HepG2 (cell line): Measurements from ENCODE around the gene IFNAR2. TPM values are rescaled to one million over a fixed set of nuclear protein-coding genes. Genes with fewer than 3 reads are reported as not detected.

Source experiments
- ATAC-seq: fragments of 200-7000 bp; cut with Tn5 transposase; 3 replicates; pipeline ENCODE4 v1.9.1; 2020; ENCODE audit warnings: mild to moderate bottlenecking, moderate library complexity
- BruUV-seq: library from RNA; stranded (reverse); fragments of 400-500 nt; replicated peaks from 2 replicates; lab custom pipeline; 2021; lab: Mats Ljungman, UMichigan
- CTCF ChIA-PET: fragments of 300-600 bp; formaldehyde crosslinking; extraction: SDS; loops from one replicate; lab custom pipeline; 2021; ENCODE audit warnings: low total read pairs, inconsistent platforms, low intra/inter-chr PET ratio; lab: Yijun Ruan, JAX
- POLR2A ChIA-PET: fragments of 350-600 bp; sonication (Branson Sonifier 250); formaldehyde crosslinking; loops from one replicate; lab custom pipeline; 2020; ENCODE audit warnings: antibody characterized with exemption, inconsistent platforms; lab: Yijun Ruan, JAX
- DNase-seq: peaks from one replicate; pipeline ENCODE4 v3.0.0-alpha.2; 2015; ENCODE audit warnings: low spot score
- FAIRE-seq: peaks from 3 replicates; lab custom pipeline; 2011; peaks lifted over from hg19 to GRCh38; lab: Jason Lieb, UNC
- H2AFZ ChIP-seq: one replicate; pipeline ENCODE4 v1.6.1; 2011; ENCODE audit warnings: low read length, inconsistent platforms
- H3K27ac ChIP-seq: fragments of 300-600 bp; 3 replicates; pipeline ENCODE4 v1.8.0; 2011; ENCODE audit warnings: mixed run types, mild to moderate bottlenecking, mixed read lengths, low read length, inconsistent platforms; ENCODE audit not compliant: insufficient read depth; ENCODE audit errors: extremely low read length
- H3K27me3 ChIP-seq, 2 experiments: fragments of 200-600 bp in 1 of 2; 2 replicates in 1 of 2; 3 replicates in 1 of 2; pipeline versions ENCODE4 v1.6.0 to v1.8.0; 2011; ENCODE audit warnings: low read length in 2 of 2, mild to moderate bottlenecking in 2 of 2, moderate library complexity in 2 of 2, inconsistent platforms in 1 of 2; ENCODE audit not compliant: insufficient read depth in 2 of 2, control insufficient read depth in 1 of 2
- H3K36me3 ChIP-seq, 2 experiments: fragments of 200-600 bp in 1 of 2; replicated peaks in 1 of 2; 2 replicates in 1 of 2; 3 replicates in 1 of 2; pipeline versions ENCODE4 v1.5.1 to v1.8.0; 2011; ENCODE audit warnings: low read length in 2 of 2, inconsistent platforms in 1 of 2; ENCODE audit not compliant: insufficient read depth in 2 of 2, control insufficient read depth in 1 of 2
- H3K4me1 ChIP-seq: 2 replicates; pipeline ENCODE4 v1.5.1; 2012; ENCODE audit warnings: low read length, inconsistent platforms; ENCODE audit not compliant: insufficient read depth
- H3K4me2 ChIP-seq: 2 replicates; pipeline ENCODE4 v1.6.0; 2011; ENCODE audit warnings: low read depth, low read length, inconsistent platforms
- H3K4me3 ChIP-seq, 3 experiments: fragments of 200-600 bp in 1 of 3; sonication (generic), shearing (Covaris generic) in 1 of 3; replicated peaks in 1 of 3; 2 replicates each; pipeline ENCODE4 v1.5.1; 2011 to 2016; ENCODE audit warnings: low read length in 3 of 3, inconsistent platforms in 2 of 3, low read depth in 2 of 3, mild to moderate bottlenecking in 2 of 3, control low read depth in 1 of 3, mixed read lengths in 1 of 3; ENCODE audit not compliant: insufficient read depth in 1 of 3
- H3K79me2 ChIP-seq: one replicate; pipeline ENCODE4 v1.6.1; 2011; ENCODE audit warnings: low read length, inconsistent platforms; ENCODE audit not compliant: insufficient read depth
- H3K9ac ChIP-seq: 2 replicates; pipeline ENCODE4 v1.6.0; 2011; ENCODE audit warnings: mild to moderate bottlenecking, low read depth, low read length, inconsistent platforms; ENCODE audit not compliant: insufficient read depth
- H3K9me3 ChIP-seq: 2 replicates; pipeline ENCODE4 v1.5.1; 2012; ENCODE audit warnings: mild to moderate bottlenecking, low read length
- H4K20me1 ChIP-seq: 2 replicates; pipeline ENCODE4 v1.6.0; 2011; ENCODE audit warnings: inconsistent platforms, mild to moderate bottlenecking, low read length, moderate library complexity; ENCODE audit not compliant: insufficient read depth
- DNMT3B ChIP-seq: conservative IDR thresholded peaks from 2 replicates; pipeline ENCODE4 v1.6.1; 2016; ENCODE audit warnings: missing biosample characterization, control low read depth
- FOXO1 ChIP-seq: sonication (generic); formaldehyde crosslinking; IDR thresholded peaks from 2 replicates; pipeline ENCODE4 v1.4.0; 2020; ENCODE audit warnings: missing genetic modification reagents
- NAIF1 ChIP-seq: sonication (generic); formaldehyde crosslinking; IDR thresholded peaks from 2 replicates; pipeline ENCODE4 v1.5.0; 2020; ENCODE audit warnings: mild to moderate bottlenecking, missing genetic modification reagents, borderline replicate concordance
- NFE2L2 ChIP-seq: fragments of 150-350 bp; IDR thresholded peaks from 2 replicates; pipeline ENCODE4 v1.6.1; 2014; ENCODE audit warnings: low read length
- TMF1 ChIP-seq: sonication (generic); formaldehyde crosslinking; IDR thresholded peaks from 2 replicates; pipeline ENCODE4 v1.8.1; 2022; ENCODE audit warnings: low read depth, missing genetic modification reagents
- TSC22D2 ChIP-seq: sonication (generic); formaldehyde crosslinking; IDR thresholded peaks from 2 replicates; pipeline ENCODE4 v1.5.1; 2020; ENCODE audit warnings: missing genetic modification reagents, mild to moderate bottlenecking, borderline replicate concordance
- ZFY ChIP-seq: sonication (generic); formaldehyde crosslinking; IDR thresholded peaks from 2 replicates; pipeline ENCODE4 v1.4.0; 2020; ENCODE audit warnings: missing genetic modification reagents
- ZNF749 ChIP-seq: sonication (generic); formaldehyde crosslinking; IDR thresholded peaks from 2 replicates; pipeline ENCODE4 v1.8.0; 2022; ENCODE audit warnings: mild to moderate bottlenecking, missing genetic modification reagents, moderate library complexity, borderline replicate concordance
- WGBS: methylation state at CpG from one replicate; pipeline ENCODE4 v1.1.6; 2017; ENCODE audit warnings: low lambda C conversion rate; 5-methylcytosine and 5-hydroxymethylcytosine counted together
- in situ Hi-C: cut with HindIII; loops from 2 replicates; pipeline ENCODE4 v1.10.0; 2017; ENCODE audit warnings: low pct_unique_long_range_greater_than_20kb; ENCODE audit not compliant: extremely low pct_ligation_motif_present
- intact Hi-C: fragments of 100-400 bp; cut with micrococcal nuclease; formaldehyde crosslinking; loops from one replicate; pipeline ENCODE4 v1.10.0; 2022; ENCODE audit not compliant: unreplicated experiment
- polyA plus RNA-seq, 8 experiments: library from polyadenylated mRNA; depleted of rRNA in 3 of 8; stranded (reverse) in 7 of 8; unstranded in 1 of 8; fragments of >200 nt; fragmentation: Illumina TruSeq in 4 of 8; extraction: Trizol in 4 of 8; gene quantifications; 2 replicates each; pipeline versions ENCODE4 v1.2.1 to v1.2.3, GENCODE V29; 2011 to 2016; ENCODE audit warnings: low read depth in 4 of 8, missing spikeins in 1 of 8, mixed read lengths in 1 of 8; ENCODE audit not compliant: insufficient read depth in 1 of 8
- total RNA-seq, 5 experiments: library from RNA; depleted of rRNA; stranded (reverse); fragments of >200 nt; fragmentation: Illumina TruSeq; extraction: Trizol; gene quantifications; 2 replicates each; pipeline ENCODE4 v1.2.3, GENCODE V29; 2016; ENCODE audit warnings: low read depth in 1 of 5

IFNAR2 gene
- total and polyA plus RNA-seq, 2 of the 13 experiments (the other 11 are each of a cell fraction or from before 2014, with no cell fraction given) = 5.1 to 24.1 TPM

- 100% methylated on average over 3 of the region's 3 CpGs for WGBS
Observed at GRCh38 chr21:33234635-33235520, 5.1 kb downstream of the IFNAR2 start.

GRCh38 chr21:33236013-33236686 is 6.4 kb downstream of the IFNAR2 start:
- intact Hi-C loops = no loop called here
- Histone ChIP-seq H3K79me2 (peaks cover 27% of the 10 kb centered on the region), H3K4me1 (peaks cover 24% of the 10 kb centered on the region), H3K27me3 (no peaks in the 10 kb centered on the region), H2AFZ (no peak overlapping the region), H3K9me3 (no peaks in the 10 kb centered on the region), H3K4me3 (no peak overlapping the region), H3K36me3 (no peaks in the 10 kb centered on the region; a peak in 1 of 5 replicates), H3K9ac (no peak overlapping the region), H4K20me1 (no peaks in the 10 kb centered on the region), H3K27ac (no peak overlapping the region), H3K4me2 (no peak overlapping the region)
- no peak for FAIRE-seq
- no peak for TF ChIP-seq DNMT3B (CRISPR knock-in tag)
- TF ChIP-seq ZFY (CRISPR knock-in tag) = no peak
- no peak for TF ChIP-seq FOXO1
- DNase-seq = no peak
- in situ Hi-C loops = no loop called here
- 91% methylated on average over 6 of the region's 6 CpGs for WGBS
- no peak for ATAC-seq
- CTCF ChIA-PET = no interaction called here
- no TSS peak for BruUV-seq
- POLR2A ChIA-PET = no interaction called here

More at GRCh38 chr21:33234635-33235520, 5.1 kb downstream of the IFNAR2 start:
- in situ Hi-C loops (no loop called here), intact Hi-C loops (loop anchor here (5.0 kb wide), 1 partner anchor 32 kb away; the partner anchor contains the start of gene IL10RB)
- TF ChIP-seq TSC22D2 (CRISPR knock-in tag) (no peak), NAIF1 (no peak), TMF1 (no peak), NFE2L2 (no peak), ZNF749 (CRISPR knock-in tag) (no peak)
- no peak for FAIRE-seq
- no peak overlapping the region for H2AFZ ChIP-seq
- H3K9me3 ChIP-seq = no peaks in the 10 kb centered on the region
- BruUV-seq = no TSS peak
- H3K9ac ChIP-seq = no peak overlapping the region
- no peaks in the 10 kb centered on the region for H4K20me1 ChIP-seq
- CTCF ChIA-PET = no interaction called here
- no peak overlapping the region for H3K4me2 ChIP-seq
- no peak overlapping the region for H3K4me3 ChIP-seq
- POLR2A ChIA-PET = no interaction called here
- no peak for DNase-seq
- no peak overlapping the region for H3K27ac ChIP-seq
- no peaks in the 10 kb centered on the region; a peak in 1 of 5 replicates for H3K36me3 ChIP-seq
- H3K27me3 ChIP-seq = no peaks in the 10 kb centered on the region; a peak in 1 of 5 replicates
- peaks cover 38% of the 10 kb centered on the region for H3K79me2 ChIP-seq
- H3K4me1 ChIP-seq = peaks cover 27% of the 10 kb centered on the region
- ATAC-seq = no peak
